DMS53 treated with DMSO at 0.1 percent for 48 hours (cell line): ENCODE measurements around the gene ARHGDIA.

Source experiments
- DNase-seq: peaks from one replicate; lab custom pipeline; 2025; ENCODE audit not compliant: unreplicated experiment; lab: John Stamatoyannopoulos, UW

ARHGDIA gene

DNA sequence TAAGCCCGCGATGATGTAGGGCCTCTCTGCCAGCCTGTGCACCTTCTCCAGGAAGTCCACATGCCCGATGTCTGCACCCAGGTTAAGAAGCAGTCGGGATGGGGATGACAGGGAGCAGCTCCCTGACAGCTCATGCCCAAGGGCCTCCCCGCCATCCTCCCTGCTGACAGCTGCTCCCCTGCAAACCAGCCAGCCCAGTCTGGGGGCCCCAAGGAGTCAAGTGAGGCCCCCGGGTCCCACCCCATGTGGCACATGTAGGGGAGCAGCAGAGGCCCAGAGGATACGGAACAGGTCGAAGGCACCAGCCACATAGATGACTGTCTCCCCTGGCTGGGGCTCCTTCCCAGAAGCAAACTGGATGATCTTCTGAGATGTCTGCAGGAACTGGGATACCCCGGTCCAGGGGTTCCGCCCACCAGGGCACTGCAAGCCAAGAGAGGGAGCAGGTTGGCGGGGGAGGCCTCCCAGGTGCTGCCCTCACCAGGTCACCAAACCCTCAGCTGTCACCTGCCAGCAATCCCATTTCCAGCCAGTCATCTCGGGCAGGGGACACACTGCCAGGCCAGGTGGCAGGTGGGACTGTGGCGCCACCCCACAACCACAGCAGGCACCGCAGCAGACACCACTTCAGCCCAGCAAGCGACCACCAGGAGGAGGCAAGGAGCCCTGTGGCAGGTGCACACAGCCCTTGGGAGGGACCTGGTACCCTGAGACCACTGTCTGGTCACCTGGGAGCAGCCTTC lies 35.5 kb upstream of the ARHGDIA start:
- no peak for DNase-seq

DNA sequence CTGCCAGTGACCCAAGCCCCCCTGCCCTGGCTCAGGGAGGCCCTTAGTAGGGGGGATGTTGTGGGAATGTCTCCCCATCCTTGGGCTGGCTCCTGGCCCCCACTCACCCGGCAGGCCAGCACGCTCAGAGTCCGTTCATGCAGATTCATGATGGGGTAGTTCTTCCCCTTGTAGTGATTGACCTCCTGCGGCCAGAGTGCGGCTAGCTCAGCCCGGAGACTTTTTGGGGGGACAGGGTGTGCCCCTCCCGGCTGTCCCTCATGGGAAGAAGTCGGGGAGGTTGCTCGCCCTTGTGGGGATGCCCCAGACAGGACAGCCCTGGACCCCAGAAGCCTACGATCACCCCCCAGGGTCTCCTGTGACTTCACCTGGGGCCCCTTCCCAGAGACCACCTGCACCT lies 34.9 kb upstream of the ARHGDIA start:
- DNase-seq: no peak

DNA sequence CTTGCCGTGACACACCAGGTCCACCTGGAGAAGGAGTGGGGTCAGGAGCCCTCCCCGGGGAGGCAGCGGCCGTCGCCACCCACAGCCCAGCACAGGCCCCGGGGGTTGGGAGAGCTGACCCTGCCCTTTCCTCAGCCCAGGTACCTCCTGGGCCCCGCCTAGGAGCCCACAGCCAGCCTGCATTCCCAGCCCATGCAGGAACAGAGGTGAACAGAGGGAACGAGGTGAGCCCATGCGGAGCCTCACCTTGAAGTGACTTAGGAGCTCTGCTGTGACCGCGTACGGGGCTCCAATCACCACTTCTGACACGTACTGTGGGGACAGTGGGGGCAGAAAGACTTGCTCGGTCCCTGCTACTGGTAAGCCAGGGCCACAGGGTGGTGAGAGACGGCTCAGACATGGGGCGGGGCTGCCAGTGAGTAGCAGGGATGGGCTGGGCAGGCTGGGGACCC lies 34.3 kb upstream of the ARHGDIA start:
- no peak for DNase-seq

DNA sequence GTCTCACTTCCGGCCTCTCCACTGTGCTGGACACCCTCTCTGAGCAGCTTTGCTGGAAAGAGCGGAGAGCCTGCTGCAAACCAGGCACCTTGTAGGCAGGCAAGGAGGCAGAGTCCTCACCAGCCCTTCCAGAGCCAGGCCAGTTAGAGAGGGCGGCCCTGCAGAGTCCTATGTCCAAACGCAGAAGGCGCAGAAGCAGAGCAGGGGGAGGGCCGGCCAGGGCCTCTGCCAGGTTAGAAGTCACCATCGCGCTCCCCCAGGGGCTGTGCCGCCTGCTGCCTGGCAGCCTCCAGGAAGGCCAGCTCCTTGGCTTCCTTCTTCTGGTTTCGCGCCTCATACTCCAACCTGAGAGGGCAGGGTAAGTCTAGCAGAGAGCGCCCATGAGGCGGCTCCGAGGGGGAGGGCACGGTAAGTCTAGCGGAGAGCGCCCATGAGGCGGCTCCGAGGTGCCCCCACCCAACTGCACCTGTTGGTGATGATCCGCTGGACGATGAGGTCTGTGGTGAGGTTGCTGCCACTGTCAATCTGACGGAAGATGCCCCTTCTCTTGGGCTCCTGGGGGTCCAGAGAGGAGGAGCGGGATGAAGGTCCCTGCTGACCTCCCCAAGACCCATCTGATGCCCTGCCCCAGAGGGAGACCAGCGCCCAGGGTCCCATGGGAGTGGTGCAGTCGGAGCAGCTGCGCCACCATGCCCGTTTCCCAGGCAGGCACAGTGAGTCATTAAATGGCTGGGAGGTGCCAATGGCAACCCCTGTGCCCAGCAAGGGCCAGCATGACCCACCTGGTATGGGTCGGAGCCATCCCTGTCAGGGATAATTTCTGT lies 33.7 kb upstream of the ARHGDIA start:
- DNase-seq: no peak

DNA sequence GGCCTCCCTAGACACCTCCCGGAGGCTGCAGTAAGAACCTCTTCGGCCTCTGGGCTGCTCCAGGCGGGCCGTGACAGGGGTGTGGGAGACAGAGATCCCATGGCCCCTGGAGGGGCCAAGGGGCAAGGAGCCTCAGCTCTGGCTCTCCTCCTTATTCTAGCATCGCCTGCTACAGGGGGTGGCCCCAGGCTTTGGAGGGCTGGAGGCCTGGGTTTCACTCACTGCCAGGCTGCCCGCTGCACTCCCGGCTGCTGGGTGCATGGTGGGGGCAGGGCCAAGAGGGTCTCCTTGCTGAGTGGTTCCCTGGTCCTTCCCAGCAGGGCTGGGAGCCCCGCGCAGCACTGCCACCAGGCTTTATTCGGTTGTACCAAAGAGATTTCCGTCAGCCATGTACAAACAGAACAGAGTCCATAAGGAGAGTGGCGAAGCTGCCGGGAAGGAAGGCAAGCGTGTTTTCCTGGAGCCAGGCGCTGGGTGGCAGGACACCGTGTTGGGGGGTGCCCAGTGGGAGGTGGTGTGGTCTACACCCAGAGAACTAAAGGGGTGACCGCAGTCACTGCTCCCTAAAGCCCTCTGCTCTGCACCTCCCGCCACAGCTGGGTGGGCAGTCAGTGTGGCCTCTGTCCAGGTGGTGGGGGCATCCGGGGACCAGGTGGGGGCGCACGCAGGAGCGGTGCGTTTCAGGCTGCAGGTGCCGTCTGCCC lies 32.9 kb upstream of the ARHGDIA start:
- DNase-seq: no peak

DNA sequence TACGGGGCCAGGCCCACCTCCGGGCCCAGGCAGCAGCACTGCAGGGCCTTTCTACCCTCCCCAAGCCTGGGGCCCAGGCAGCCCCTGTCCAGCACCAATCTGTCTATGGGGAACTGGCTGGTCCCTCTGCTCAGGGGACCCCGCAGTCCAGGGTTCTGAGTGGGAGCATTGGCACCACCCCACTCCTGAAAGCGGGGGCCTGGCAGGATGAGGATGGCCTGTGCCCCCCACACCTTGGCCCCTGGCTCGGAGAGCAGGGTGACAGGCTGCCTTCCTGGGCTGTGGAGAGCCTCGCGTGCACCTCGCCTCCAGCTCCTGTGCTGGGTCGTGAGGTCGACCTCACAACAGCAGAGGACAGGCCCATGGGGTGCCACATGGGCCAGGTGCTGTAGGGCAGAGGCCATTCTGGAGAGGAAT lies 32.3 kb upstream of the ARHGDIA start:
- no peak for DNase-seq

DNA sequence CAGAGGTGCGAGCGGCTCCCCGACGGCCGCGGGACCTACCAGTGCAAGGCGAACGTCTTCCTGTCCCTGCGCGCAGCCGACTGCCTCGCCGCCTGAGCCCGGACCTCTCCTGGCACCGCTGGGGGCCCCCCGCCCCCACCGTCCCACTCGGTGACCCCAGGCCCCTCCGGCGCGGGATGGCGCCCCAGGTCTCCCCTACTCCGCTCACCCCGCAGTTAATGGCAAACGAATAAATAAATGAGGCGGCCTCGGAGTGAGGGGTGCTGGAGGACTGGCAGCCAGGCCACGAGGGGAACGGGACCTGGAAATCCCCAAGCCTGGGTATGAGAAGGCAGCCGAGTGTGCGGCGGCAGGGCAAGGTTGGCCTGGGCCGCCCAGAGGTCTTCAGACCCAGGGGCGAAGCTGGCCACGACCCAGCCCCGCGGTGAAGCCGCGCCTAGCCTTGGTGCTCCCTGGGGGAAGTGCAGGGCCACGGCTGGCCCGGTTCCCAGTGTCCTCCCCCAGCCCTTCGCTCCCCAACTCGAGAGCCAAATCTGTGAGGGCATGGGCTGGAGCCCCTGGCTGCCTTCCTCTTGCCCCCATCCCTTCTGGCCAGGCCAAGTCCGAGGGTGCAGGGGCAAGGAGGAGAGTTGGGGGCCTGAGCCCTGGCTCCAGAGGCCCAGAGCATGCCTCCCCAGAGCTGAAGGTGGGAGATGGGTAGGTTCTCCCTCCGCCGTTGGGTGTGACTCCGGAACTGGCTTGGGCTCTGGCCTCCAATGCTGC lies 31.7 kb upstream of the ARHGDIA start:
- DNase-seq: no peak

DNA sequence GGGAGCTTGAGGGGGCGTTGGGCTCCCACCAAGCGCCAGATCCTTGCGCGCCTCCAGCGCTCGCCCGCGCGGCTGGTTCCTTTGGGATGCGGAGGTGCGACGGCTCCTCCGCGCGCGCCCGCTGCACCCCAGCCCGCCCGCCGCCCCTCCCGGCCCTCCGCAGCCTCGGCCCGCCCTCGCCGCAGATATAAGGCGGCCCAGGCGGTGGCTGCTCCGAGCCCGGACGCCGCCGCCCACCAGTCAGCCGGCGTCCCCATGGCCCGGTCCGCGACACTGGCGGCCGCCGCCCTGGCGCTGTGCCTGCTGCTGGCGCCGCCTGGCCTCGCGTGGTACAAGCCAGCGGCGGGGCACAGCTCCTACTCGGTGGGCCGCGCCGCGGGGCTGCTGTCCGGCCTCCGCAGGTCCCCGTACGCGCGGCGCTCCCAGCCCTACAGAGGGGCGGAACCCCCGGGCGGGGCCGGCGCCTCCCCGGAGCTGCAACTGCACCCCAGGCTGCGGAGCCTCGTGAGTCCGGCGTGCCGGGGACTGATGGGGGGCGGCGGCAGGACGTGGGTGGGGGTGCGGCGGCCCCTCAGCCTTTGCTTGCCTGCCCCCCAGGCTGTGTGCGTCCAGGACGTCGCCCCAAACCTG lies 31.0 kb upstream of the ARHGDIA start, which contains the start of gene NPB:
TSS of gene NPB (plus strand) at position 216 of the 630 bp plus-strand sequence. CDS start at position 256, 40 bp downstream.
- no peak for DNase-seq

DNA sequence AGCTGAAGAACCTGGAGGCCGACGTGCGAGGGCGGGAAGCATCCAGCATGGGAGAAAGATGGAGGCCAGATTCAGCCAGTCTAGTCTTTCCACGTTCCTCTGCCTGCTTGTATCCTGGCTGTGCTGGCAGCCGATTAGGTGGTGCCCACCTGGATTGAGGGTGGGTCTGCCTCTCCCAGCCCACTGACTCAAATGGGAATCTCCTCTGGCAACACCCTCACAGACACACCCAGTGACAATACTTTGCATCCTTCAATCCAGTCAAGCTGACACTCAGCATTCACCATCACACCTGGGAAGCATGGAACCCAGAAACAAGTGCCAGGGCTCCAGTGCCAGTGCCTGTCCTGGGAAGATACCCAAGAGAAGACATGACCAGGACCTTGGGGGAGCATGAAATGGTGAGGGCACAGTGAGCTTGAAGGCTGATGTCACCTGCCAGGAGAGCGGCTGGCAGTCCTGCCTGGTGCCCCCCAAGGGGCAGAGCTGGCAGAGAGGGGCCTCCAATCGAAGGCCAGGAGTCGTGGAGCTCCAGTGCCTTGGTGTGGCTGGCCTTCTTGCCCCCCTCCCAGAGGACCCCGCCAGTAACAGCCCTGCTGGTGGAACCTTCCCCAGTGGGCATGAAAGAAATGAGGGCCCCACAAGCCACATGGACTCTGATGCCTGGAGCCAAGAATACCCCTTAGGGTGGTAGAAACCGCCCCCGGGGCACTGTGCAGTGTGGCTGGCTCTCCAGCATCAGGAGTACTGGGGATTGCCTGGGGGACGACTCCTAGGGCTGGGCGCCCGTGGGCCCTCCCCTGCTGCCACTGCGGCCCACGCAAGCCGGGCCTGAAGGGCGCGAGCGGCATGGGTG lies 30.3 kb upstream of the ARHGDIA start:
- no peak for DNase-seq

DNA sequence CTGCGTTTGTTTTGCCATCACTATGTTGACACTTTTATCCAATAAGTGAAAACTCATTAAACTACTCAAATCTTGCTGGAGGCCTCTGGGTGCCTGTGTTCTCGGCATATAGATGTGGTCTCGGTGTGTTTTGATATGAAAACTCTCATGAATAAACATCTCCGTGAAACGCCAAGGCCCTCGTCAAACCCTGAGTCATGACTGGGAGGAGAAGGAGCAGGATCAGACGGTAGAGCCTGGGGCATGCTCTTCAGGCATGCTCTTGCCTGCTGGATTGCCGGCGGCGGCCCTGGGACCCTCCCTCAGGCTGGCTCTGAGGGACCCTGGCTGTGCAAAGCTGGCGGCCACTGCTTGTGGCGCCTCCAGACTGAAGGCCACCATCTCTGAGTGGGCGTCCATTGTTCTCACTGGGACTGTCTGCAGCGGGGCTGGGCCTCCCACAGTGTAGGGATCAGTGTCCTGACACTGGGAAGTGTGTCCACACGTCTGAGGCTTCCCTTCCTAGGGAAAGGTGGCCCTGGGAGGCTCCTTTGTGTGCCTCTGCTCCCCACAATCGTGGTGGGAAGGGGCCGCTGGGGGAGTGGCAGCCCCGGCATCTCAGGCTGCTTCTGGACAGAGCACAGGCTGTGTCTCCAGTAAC lies 29.2 kb upstream of the ARHGDIA start:
- no peak for DNase-seq

DNA sequence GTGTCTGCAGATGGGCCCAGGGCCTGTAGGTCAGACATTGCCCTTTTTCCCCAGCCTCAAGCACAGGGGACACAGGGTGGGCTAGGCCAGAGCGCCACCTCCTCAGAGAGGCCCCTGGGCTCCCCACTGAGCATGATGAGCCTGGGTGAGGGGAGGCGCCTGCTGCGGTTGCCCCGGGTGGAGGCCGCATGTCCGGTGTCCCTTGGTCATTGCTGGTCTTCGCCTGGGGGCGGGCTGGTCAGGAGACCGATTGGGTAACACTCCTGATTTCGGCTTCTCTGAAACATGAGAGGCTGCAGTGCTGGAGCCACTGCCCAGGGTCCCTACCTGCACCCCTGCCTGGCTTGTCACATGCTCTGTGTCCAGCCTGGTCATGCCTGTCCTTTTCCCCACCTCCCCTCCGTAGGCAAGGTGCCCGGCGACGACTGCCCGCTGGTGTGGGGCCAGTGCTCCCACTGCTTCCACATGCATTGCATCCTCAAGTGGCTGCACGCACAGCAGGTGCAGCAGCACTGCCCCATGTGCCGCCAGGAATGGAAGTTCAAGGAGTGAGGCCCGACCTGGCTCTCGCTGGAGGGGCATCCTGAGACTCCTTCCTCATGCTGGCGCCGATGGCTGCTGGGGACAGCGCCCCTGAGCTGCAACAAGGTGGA lies 28.5 kb upstream of the ARHGDIA start:
- no peak for DNase-seq

DNA sequence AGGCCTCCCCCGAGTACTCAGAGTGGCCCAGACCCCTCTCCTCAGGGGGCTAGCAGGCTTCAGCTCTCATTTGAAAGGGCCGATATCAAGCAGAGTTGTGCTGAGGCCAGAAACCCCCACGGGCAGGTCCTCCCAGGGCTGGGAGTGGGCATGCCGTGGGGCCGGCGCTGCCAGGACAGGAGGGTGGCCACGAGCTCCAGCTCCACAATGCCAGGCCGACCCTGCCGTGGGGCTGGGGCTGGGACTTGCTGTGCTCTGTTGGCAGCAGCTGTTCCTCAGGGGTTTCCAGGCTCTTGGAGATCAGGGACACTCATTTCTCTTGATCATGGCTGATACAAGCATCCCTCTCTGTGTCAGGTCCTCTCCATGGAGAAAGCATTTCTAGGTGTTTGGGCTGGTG lies 27.7 kb upstream of the ARHGDIA start:
- no peak for DNase-seq

DNA sequence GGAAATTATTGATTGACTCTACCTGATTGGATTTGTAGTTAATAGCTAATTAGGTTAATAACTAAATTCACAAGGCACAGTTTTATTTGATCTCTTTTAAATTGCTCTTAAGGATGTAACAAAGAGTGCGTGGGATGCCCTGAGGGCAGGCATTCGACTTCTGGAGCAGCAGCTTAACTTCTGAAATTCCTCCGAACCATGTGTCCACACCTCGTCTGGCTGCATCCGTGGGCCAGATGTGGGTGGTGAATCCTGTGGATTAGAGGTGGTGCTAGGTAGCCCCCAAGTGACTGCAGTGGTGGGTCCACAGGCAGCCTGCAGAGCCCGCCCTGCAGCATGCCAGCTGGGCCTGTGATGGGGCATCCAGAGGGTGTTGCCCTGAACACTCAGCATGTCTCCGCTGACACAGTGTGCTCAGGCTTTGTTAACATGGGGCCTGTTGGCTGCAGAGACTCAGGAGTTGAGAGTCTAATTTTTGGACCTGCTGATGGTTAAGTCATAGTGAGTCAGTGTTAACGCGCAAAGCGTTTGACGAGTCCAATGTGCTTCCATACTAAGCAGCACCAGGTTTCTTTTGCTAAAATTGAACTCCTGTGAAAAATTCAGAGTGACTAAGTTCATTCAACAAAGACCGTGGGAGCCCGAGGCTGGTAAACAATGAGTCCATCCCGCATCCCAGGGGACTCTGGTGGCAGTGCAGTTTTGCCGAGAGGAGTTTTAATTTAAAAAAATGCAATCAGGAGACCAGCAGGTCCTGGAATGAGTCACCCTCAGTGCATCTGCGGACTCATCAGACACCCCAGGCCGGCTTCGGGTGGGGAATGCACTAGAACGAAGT lies 27.1 kb upstream of the ARHGDIA start:
- no peak for DNase-seq

DNA sequence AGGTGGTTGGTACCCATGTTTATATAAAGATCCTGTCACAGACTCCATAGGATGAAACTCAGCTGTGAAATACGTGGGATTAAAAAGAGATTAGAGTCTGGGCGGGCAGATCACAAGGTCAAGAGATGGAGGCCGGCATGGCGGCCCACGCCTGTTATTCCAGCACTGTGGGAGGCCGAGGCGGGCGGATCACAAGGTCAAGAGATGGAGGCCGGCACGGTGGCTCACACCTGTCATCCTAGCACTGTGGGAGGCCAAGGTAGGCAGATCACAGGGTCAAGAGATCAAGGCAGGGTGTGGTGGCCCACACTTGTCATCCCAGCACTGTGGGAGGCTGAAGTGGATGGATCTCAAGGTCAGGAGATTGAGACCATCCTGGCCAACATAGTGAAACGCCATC lies 24.3 kb upstream of the ARHGDIA start:
- no peak for DNase-seq

DNA sequence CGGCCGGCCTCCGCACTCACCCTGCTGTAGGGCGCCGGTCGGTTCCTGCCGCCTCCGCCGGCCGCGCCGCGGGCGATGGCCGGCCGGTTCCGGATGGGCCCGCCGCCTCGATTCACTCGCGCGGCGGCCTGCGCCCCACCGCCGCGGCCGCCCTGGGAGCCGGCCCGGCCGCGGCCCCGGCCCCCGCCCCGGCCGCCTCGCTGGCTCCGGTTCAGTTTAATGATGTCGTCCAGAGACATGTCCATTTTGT lies 20.1 kb upstream of the ARHGDIA start:
- no peak for DNase-seq

DNA sequence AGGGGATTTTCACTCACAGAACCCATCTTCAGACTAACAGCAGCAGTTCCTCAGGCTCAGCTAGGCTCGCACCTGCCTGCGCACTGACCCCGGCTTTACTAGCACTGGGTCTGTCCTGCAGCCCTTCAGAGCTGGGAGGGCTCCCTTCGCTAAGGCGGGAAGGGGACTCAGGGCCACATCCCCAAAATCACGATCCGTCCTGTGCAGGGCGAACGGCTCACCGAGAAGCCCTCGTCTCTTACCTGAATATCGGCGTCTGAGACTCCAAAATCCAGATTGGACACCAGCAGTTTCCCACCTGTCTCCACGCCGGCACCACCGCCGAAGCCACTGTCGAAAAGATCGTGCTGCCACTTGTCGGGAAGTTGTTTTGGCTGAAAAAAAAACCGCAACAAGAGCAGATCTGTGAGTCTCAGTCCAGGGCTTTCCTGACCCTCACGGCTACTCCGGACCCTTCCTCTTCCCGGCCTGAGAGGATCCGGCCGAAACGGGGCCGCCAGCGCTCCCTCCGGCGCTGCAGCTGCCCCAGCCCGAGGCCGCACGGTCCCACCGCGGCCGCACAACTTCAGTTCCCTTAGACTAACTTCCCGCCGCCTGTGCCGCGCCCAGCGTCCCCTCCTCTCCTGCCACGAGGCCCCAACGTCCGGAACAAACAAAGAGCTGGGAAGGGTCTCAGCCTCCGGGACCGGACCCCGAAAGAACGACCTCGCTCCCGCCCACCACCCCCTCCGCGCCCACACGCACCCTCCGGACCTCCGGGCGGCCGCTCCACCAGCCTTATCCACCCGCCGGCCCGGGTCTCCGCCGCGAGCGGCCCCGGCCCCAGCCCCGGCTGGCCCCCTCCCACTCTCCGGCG lies 19.5 kb upstream of the ARHGDIA start:
- no peak for DNase-seq

DNA sequence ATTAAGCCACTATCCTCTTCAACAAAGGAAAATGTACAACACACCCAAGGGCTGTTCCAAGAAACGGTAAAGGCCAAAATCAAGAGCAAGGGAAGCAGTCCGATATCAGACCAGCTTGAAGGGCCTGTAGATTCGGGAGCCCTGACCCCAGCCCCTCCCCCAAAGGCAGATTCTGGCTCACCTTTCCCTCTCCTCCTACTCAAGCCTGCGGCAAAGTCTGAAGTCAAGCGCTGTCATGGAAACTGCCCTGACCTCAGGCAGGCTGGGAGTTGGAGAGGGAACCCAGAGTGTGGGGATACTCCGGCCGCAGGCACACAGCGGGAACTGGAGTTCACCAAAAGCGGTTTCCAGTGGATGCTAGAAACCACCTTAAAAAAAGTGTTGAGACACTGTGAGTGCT lies 18.5 kb upstream of the ARHGDIA start:
- no peak for DNase-seq
